ENCODE measurements around the gene ZBTB16. TPM values are rescaled to one million over a fixed set of nuclear protein-coding genes. Genes with fewer than 3 reads are reported as not detected.
A peak's percentile ranks its signal among the peaks of the same experiment; 100 is the strongest.

ZBTB16 gene
- total and polyA plus RNA-seq, 8 donors = 7.9 to 318 (median 55.3) TPM

- WGBS, 5 donors = 85 to 95% (median 92%) methylated on average over 8 of the region's 8 CpGs
- H3K27me3 ChIP-seq = no peaks in the 10 kb centered on the region
- H3K9me3 ChIP-seq = no peaks in the 10 kb centered on the region
- H3K4me3 ChIP-seq = no peak overlapping the region
- peak overlapping the region in 1 of 5 donors; percentile 36 for H3K27ac ChIP-seq
- H3K36me3 ChIP-seq = peaks cover 6 to 28% (median 19%) of the 10 kb centered on the region in 4 donors
- no peak for TF ChIP-seq POLR2AphosphoS5 (IDR thresholded peaks at IDR 0.05)
- no peak for TF ChIP-seq POLR2A (IDR thresholded peaks at IDR 0.05)
- TF ChIP-seq CTCF (IDR thresholded peaks at IDR 0.05) = no peak
- no peak for TF ChIP-seq EP300 (IDR thresholded peaks at IDR 0.05)
- intact Hi-C loops (cut with DNase I; ENCODE audit: low total_unique reads) = no loop called here
- peaks cover 43 to 88% (median 72%) of the 10 kb centered on the region in 4 donors for H3K4me1 ChIP-seq
- DNase-seq = no peak
These were observed 61.1 kb downstream of the ZBTB16 start for GRCh38 chr11:114120606-114121005.

- no peaks in the 10 kb centered on the region for H3K27me3 ChIP-seq
- H3K27ac ChIP-seq = peak overlapping the region in 1 of 5 donors; percentile 36
- TF ChIP-seq EP300 (IDR thresholded peaks at IDR 0.05) = no peak
- no peak for TF ChIP-seq CTCF (IDR thresholded peaks at IDR 0.05)
- no peak for TF ChIP-seq POLR2A (IDR thresholded peaks at IDR 0.05)
- no peaks in the 10 kb centered on the region for H3K9me3 ChIP-seq
- no peak for DNase-seq
- H3K4me3 ChIP-seq = no peak overlapping the region
- peaks cover 6 to 34% (median 23%) of the 10 kb centered on the region in 4 donors for H3K36me3 ChIP-seq
- intact Hi-C loops (cut with DNase I; ENCODE audit: low total_unique reads) = no loop called here
- WGBS, 5 donors = 90 to 97% (median 92%) methylated on average over 6 of the region's 6 CpGs
- H3K4me1 ChIP-seq = peaks cover 43 to 88% (median 72%) of the 10 kb centered on the region in 4 donors
These were observed 61.6 kb downstream of the ZBTB16 start for GRCh38 chr11:114121138-114121537.

GRCh38 chr11:114121804-114122504, 62.4 kb downstream of the ZBTB16 start:
- intact Hi-C loops (cut with DNase I; ENCODE audit: low total_unique reads) = no loop called here
- Histone ChIP-seq H3K4me1 (peaks cover 47 to 88% (median 69%) of the 10 kb centered on the region in 4 donors), H3K9me3 (no peaks in the 10 kb centered on the region), H3K36me3 (peaks cover under 1 to 33% (median 30%) of the 10 kb centered on the region in 4 donors), H3K27me3 (no peaks in the 10 kb centered on the region), H3K27ac (peak overlapping the region in 4 of 5 donors; percentile 10 to 39 (median 24)), H3K4me3 (no peak overlapping the region)
- no peak for DNase-seq
- TF ChIP-seq POLR2AphosphoS5 (IDR thresholded peaks at IDR 0.05) (peak in 1 of 3 donors; percentile 19), POLR2A (IDR thresholded peaks at IDR 0.05) (no peak), CTCF (IDR thresholded peaks at IDR 0.05) (no peak)
- 46 to 67% (median 55%) methylated on average over 6 of the region's 6 CpGs for WGBS, 5 donors

GRCh38 chr11:114122686-114123085, 63.2 kb downstream of the ZBTB16 start:
- DNase-seq = no peak
- 74 to 88% (median 81%) methylated on average over 4 of the region's 4 CpGs for WGBS, 5 donors
- TF ChIP-seq CTCF (IDR thresholded peaks at IDR 0.05) (no peak), POLR2A (IDR thresholded peaks at IDR 0.05) (no peak), EP300 (IDR thresholded peaks at IDR 0.05) (no peak), POLR2AphosphoS5 (IDR thresholded peaks at IDR 0.05) (no peak)
- peak overlapping the region in 2 of 5 donors; percentile 28 to 36 for H3K27ac ChIP-seq
- H3K4me1 ChIP-seq = peaks cover 47 to 90% (median 68%) of the 10 kb centered on the region in 4 donors
- no peaks in the 10 kb centered on the region for H3K27me3 ChIP-seq
- intact Hi-C loops (cut with DNase I; ENCODE audit: low total_unique reads) = no loop called here
- no peaks in the 10 kb centered on the region for H3K9me3 ChIP-seq
- H3K36me3 ChIP-seq = peaks cover 4 to 40% (median 36%) of the 10 kb centered on the region in 4 donors
- no peak overlapping the region for H3K4me3 ChIP-seq

All from stomach (tissue), 9 donors.